GM23338 (cell line): ENCODE measurements around the gene PTPRN2.
"Not testable (repeated sequence)": the region's sequence is repeated elsewhere in the genome, so short reads cannot be mapped to it uniquely, and the experiment has no call there.

Experiments
- EZH2 ChIP-seq: fragments of 200-600 bp; sonication (generic); IDR thresholded peaks from one replicate; pipeline ENCODE4 v1.8.0; 2017; ENCODE audit warnings: antibody characterized with exemption, mild to moderate bottlenecking, low read depth; ENCODE audit not compliant: unreplicated experiment
- EZH2phosphoT487 ChIP-seq: fragments of 200-600 bp; sonication (generic); IDR thresholded peaks from one replicate; pipeline ENCODE4 v1.8.1; 2018; ENCODE audit warnings: antibody characterized with exemption; ENCODE audit not compliant: unreplicated experiment
- JUNB ChIP-seq: IDR thresholded peaks from one replicate; pipeline ENCODE4 v1.6.1; 2016; ENCODE audit warnings: antibody characterized with exemption; ENCODE audit not compliant: unreplicated experiment
- NANOG ChIP-seq: IDR thresholded peaks from 2 replicates; pipeline ENCODE4 v1.6.1; 2016; ENCODE audit warnings: antibody characterized with exemption, borderline replicate concordance
- POLR2AphosphoS5 ChIP-seq: IDR thresholded peaks from 2 replicates; pipeline ENCODE4 v1.6.1; 2016; ENCODE audit warnings: antibody characterized with exemption, low read depth
- STAT1 ChIP-seq: IDR thresholded peaks from one replicate; pipeline ENCODE4 v1.6.1; 2016; ENCODE audit warnings: antibody characterized with exemption; ENCODE audit not compliant: unreplicated experiment
- ZNF114 ChIP-seq: fragments of 250-450 bp; sonication (Bioruptor Pico); IDR thresholded peaks from 2 replicates; pipeline ENCODE4 v1.5.0; 2020; ENCODE audit warnings: mild to moderate bottlenecking, moderate library complexity
- ZNF331 ChIP-seq: fragments of 250-450 bp; sonication (Bioruptor Pico); IDR thresholded peaks from 2 replicates; pipeline ENCODE4 v1.5.0; 2020; ENCODE audit warnings: low read depth, mild to moderate bottlenecking, moderate library complexity
- TF ChIP-seq, protein P1 (sequence below), 2 experiments: fragments of 200-600 bp in 1 of 2; sonication (generic) in 1 of 2; conservative IDR thresholded peaks; 2 replicates each; pipeline versions ENCODE4 v1.5.1 to v1.6.1; 2016 to 2017; ENCODE audit warnings: antibody characterized with exemption in 2 of 2, low read depth in 2 of 2, mild to moderate bottlenecking in 2 of 2, moderate library complexity in 1 of 2
- TF ChIP-seq, protein P2 (sequence below): IDR thresholded peaks from one replicate; pipeline ENCODE4 v1.6.1; 2018; ENCODE audit warnings: antibody characterized with exemption; ENCODE audit not compliant: unreplicated experiment
- TF ChIP-seq, protein P3 (sequence below): IDR thresholded peaks from 2 replicates; pipeline ENCODE4 v1.6.1; 2016; ENCODE audit warnings: antibody characterized with exemption
- TF ChIP-seq, protein P4 (sequence below): fragments of 250-450 bp; sonication (Bioruptor Pico); IDR thresholded peaks from 2 replicates; pipeline ENCODE4 v1.5.0; 2020; ENCODE audit warnings: mild to moderate bottlenecking, moderate library complexity

DNA sequence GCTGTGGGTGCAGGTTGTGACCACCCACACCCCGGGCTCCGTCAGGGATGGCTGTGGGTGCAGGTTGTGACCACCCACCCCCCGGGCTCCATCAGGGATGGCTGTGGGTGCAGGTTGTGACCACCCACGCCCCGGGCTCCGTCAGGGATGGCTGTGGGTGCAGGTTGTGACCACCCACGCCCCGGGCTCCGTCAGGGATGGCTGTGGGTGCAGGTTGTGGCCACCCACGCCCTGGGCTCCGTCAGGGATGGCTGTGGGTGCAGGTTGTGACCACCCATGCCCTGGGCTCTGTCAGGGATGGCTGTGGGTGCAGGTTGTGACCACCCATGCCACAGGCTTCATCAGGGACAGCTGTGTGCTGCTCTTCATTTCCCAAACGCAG lies 53.5 kb downstream of the PTPRN2 start:
- TF ChIP-seq POLR2AphosphoS5, EZH2phosphoT487, EZH2, ZNF331, JUNB, NANOG, STAT1, ZNF114: not testable (repeated sequence)
- TF ChIP-seq, protein P1, sequence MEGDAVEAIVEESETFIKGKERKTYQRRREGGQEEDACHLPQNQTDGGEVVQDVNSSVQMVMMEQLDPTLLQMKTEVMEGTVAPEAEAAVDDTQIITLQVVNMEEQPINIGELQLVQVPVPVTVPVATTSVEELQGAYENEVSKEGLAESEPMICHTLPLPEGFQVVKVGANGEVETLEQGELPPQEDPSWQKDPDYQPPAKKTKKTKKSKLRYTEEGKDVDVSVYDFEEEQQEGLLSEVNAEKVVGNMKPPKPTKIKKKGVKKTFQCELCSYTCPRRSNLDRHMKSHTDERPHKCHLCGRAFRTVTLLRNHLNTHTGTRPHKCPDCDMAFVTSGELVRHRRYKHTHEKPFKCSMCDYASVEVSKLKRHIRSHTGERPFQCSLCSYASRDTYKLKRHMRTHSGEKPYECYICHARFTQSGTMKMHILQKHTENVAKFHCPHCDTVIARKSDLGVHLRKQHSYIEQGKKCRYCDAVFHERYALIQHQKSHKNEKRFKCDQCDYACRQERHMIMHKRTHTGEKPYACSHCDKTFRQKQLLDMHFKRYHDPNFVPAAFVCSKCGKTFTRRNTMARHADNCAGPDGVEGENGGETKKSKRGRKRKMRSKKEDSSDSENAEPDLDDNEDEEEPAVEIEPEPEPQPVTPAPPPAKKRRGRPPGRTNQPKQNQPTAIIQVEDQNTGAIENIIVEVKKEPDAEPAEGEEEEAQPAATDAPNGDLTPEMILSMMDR (conservative IDR thresholded peaks at IDR 0.05; ENCODE audit: low read depth in 2 of 2) = not testable (repeated sequence)
- TF ChIP-seq, protein P2, sequence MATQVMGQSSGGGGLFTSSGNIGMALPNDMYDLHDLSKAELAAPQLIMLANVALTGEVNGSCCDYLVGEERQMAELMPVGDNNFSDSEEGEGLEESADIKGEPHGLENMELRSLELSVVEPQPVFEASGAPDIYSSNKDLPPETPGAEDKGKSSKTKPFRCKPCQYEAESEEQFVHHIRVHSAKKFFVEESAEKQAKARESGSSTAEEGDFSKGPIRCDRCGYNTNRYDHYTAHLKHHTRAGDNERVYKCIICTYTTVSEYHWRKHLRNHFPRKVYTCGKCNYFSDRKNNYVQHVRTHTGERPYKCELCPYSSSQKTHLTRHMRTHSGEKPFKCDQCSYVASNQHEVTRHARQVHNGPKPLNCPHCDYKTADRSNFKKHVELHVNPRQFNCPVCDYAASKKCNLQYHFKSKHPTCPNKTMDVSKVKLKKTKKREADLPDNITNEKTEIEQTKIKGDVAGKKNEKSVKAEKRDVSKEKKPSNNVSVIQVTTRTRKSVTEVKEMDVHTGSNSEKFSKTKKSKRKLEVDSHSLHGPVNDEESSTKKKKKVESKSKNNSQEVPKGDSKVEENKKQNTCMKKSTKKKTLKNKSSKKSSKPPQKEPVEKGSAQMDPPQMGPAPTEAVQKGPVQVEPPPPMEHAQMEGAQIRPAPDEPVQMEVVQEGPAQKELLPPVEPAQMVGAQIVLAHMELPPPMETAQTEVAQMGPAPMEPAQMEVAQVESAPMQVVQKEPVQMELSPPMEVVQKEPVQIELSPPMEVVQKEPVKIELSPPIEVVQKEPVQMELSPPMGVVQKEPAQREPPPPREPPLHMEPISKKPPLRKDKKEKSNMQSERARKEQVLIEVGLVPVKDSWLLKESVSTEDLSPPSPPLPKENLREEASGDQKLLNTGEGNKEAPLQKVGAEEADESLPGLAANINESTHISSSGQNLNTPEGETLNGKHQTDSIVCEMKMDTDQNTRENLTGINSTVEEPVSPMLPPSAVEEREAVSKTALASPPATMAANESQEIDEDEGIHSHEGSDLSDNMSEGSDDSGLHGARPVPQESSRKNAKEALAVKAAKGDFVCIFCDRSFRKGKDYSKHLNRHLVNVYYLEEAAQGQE = not testable (repeated sequence)
- TF ChIP-seq, protein P3, sequence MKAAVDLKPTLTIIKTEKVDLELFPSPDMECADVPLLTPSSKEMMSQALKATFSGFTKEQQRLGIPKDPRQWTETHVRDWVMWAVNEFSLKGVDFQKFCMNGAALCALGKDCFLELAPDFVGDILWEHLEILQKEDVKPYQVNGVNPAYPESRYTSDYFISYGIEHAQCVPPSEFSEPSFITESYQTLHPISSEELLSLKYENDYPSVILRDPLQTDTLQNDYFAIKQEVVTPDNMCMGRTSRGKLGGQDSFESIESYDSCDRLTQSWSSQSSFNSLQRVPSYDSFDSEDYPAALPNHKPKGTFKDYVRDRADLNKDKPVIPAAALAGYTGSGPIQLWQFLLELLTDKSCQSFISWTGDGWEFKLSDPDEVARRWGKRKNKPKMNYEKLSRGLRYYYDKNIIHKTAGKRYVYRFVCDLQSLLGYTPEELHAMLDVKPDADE = not testable (repeated sequence)
- TF ChIP-seq, protein P4, sequence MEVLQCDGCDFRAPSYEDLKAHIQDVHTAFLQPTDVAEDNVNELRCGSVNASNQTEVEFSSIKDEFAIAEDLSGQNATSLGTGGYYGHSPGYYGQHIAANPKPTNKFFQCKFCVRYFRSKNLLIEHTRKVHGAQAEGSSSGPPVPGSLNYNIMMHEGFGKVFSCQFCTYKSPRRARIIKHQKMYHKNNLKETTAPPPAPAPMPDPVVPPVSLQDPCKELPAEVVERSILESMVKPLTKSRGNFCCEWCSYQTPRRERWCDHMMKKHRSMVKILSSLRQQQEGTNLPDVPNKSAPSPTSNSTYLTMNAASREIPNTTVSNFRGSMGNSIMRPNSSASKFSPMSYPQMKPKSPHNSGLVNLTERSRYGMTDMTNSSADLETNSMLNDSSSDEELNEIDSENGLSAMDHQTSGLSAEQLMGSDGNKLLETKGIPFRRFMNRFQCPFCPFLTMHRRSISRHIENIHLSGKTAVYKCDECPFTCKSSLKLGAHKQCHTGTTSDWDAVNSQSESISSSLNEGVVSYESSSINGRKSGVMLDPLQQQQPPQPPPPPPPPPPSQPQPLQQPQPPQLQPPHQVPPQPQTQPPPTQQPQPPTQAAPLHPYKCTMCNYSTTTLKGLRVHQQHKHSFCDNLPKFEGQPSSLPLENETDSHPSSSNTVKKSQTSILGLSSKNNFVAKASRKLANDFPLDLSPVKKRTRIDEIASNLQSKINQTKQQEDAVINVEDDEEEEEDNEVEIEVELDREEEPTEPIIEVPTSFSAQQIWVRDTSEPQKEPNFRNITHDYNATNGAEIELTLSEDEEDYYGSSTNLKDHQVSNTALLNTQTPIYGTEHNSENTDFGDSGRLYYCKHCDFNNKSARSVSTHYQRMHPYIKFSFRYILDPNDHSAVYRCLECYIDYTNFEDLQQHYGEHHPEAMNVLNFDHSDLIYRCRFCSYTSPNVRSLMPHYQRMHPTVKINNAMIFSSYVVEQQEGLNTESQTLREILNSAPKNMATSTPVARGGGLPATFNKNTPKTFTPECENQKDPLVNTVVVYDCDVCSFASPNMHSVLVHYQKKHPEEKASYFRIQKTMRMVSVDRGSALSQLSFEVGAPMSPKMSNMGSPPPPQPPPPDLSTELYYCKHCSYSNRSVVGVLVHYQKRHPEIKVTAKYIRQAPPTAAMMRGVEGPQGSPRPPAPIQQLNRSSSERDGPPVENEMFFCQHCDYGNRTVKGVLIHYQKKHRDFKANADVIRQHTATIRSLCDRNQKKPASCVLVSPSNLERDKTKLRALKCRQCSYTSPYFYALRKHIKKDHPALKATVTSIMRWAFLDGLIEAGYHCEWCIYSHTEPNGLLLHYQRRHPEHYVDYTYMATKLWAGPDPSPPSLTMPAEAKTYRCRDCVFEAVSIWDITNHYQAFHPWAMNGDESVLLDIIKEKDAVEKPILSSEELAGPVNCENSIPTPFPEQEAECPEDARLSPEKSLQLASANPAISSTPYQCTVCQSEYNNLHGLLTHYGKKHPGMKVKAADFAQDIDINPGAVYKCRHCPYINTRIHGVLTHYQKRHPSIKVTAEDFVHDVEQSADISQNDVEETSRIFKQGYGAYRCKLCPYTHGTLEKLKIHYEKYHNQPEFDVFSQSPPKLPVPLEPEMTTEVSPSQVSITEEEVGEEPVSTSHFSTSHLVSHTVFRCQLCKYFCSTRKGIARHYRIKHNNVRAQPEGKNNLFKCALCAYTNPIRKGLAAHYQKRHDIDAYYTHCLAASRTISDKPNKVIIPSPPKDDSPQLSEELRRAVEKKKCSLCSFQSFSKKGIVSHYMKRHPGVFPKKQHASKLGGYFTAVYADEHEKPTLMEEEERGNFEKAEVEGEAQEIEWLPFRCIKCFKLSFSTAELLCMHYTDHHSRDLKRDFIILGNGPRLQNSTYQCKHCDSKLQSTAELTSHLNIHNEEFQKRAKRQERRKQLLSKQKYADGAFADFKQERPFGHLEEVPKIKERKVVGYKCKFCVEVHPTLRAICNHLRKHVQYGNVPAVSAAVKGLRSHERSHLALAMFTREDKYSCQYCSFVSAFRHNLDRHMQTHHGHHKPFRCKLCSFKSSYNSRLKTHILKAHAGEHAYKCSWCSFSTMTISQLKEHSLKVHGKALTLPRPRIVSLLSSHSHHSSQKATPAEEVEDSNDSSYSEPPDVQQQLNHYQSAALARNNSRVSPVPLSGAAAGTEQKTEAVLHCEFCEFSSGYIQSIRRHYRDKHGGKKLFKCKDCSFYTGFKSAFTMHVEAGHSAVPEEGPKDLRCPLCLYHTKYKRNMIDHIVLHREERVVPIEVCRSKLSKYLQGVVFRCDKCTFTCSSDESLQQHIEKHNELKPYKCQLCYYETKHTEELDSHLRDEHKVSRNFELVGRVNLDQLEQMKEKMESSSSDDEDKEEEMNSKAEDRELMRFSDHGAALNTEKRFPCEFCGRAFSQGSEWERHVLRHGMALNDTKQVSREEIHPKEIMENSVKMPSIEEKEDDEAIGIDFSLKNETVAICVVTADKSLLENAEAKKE = not testable (repeated sequence)
